GM19438 (cell line): ENCODE results near the gene ELL2.
"Not testable (repeated sequence)": the region's sequence is repeated elsewhere in the genome, so short reads cannot be mapped to it uniquely, and the experiment has no call there.

Source experiments
- ATAC-seq: cut with Tn5 transposase; IDR thresholded peaks from one replicate; pipeline ENCODE4 v1.9.1; 2021; ENCODE audit warnings: low read depth; ENCODE audit not compliant: unreplicated experiment

Gene ELL2

DNA sequence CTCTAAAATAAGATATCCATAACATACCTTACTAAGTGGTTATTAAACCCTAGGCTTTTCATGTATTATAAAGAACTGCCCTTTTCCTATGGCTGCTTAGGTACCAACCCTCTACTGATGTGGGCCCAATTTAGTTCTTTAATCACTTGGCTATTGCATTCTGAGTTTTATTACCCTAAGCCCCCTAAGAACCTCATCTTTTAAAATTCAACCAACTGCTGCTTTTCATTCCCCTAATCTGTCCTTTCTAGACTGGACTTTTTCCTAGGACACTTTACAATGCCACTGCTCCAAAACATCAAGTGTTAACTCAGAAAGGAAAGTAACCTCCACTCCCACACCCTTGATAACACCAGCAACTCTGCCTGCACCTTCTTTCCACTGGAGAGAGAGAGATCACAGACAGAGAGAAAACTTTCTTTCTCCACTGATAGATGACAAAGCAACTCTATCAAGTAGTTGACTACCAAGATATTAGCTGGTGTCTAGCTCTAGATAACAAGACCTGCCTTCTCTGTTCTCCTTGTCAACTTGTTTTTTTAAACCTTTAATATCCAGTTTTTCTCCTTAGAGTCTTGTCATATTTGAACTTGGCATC, 27.3 kb downstream of the ELL2 start:
- no peak for ATAC-seq

DNA sequence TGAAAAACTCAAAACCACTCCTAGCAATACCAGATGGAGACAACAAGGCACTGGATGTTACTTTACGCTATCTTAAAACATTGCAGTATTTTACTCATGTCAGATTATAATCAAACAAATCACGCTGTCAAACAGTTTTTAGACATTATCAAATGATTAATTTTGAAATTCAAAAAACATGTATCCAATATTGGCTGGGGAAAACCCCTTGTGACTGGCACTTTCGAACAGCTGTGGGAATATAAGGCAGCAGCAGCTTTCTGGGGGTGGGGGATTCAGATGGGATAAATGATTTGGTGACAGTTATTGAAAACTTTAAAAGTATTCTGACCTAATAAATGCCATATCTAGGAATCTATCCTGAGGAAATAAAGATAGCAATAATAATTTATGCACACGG, 28.7 kb downstream of the ELL2 start:
- ATAC-seq, result no peak

DNA sequence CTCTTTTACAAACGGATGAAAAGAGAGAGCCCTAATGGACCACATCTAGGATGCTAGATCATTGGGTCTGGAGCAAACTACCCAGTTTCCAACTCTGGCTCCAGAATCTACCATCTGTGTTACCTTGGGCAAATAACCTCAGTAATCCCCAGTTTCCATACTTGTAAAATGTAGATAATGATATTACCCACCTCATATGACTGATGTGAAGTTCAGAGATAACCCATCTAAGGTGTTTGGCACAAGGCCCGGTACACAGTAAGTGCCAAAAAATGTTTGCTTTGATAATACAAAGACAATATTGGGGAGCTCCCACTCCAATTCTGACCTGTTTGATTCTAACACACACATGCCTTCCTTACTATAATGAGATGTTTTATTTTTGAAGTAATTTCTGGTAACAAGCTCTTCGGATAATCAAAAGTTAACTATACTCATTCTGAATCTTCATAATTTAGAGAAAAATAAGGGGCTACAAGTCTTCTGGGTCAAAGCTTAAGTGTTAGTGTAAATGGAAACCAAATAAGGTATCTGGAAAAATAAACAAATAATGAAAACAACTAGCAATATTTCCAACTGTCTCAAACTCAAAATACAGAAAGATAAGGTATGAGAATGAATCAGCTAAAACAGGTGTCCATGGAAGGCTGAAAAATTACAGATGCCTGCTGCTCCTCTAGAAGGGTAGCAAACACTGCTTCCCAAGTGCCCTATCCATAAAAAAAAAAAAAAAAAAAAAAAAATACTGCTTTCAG, 30.4 kb downstream of the ELL2 start:
- ATAC-seq, result no peak

DNA sequence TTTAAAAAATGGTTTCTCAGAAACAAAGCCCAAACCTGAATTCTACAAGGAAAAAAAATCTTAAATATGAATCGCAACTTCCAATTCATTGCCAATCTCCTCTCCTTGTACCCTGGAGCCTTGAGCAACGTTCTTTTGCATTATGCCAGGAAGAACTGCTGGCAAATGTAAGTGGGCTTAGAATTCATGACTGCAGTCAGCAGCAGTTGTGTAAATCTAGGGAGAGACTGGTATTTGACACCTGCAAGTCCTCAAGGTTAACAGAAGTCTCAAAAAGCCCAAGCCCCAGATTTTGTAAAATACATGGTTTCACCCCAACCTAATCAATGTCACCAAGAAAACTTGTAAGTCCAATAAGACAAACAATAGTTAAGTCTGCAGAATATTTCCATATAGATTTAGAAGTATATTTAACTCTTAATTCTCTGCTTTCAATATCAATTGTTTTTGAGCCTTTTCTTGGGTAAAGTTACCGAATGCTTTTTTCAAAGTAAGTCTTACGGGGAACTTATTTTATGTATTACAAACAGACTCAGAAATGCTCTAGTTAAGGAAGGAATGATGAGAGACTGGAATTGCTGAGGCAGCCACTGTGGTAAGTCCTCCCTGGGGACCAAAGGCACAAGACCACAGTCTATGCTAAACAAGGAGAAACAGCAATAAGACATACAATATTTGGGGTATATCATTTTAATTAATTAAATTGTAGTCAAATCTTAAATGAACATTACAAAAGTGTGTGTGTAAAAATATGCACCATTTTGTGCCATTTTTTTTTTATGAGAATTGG, 31.3 kb downstream of the ELL2 start:
- ATAC-seq, result no peak

DNA sequence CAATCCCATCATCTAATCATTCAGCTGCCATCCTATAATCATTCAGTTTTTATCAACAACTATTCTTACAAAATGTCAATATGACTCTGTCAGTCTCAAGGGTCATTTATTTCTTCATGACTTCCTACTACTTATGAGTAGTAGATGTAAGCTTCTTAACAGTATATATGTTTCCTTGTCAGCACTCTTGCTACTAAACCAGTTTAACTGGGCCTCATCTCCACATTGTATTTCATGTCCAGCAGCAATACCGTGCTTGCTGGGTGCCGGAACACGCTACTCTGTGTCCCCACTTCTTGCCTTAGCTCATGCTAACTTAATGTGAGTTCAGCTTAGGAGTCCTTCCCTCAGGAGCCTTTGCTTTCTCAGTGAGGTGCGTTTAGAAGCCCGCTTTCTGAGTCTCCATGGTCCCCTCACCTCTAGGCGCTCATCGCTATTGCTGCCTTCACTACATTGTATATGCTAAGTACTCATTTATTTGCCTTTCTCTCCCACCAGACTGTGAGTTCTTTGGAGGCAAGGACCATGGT, 32.9 kb downstream of the ELL2 start:
- no peak for ATAC-seq

DNA sequence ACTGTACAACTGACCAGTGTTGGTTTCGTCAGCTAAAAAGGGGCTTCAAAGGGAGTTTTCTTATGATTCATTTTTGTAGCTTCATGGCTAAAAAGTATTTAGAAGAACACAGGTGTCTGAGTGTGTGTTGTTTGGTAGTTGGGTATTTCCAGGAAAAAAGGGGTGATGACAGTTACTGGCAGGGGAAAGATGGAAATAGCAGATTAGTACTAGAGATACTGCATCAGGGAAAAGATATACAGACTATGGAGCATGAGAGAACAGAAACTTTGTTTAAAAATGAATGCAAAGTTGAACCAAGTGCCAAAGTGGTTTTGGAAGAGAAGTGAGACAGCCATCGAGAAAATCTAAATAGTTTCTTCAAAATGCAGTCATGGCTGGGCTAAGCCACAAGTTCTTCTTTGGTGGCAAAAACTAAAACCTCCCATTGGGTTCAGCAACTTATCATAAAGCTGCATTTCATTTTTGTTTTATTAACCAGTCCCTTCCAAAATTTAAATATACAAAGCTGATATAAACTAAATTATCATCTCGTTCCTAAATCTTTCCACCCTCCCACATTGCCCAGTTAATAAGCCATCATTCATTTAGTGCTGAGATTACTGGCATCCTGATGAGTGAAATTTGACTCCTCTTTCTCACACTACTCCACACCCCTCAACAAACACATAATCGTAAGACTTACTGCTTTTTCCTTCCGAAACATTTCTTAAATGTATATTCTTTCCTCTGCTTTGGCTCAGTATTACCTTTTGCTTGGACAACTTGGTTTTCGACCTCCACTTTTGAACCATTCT, 33.5 kb downstream of the ELL2 start:
- ATAC-seq, result peak; percentile 45

DNA sequence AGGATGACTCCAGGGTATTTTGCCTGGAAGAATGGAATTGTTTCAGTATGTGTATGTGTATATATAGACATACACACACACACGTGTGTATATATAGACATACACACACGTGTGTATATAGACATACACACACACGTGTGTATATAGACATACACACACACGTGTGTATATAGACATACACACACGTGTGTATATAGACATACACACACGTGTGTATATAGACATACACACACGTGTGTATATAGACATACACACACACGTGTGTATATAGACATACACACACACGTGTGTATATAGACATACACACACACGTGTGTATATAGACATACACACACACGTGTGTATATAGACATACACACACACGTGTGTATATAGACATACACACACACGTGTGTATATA, 34.4 kb downstream of the ELL2 start:
- ATAC-seq, result not testable (repeated sequence)

DNA sequence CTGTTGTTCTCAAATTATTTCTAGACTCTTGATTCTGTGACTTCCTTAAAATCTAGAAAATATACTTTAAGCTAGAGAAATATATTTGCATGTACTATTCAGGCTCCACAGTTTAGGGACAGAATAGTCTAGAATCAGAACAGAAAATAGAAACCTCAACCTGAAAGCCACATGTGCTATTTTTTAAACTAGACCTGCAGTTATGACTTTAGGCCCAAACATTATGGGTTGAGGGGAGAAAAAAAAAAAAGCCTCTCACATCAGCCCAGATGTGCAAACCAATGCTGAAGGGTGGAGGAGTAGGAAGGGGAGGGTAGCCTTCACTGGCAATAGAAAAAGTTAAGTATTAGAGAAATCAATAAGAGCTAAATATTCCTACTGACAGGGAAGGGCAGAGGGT, 35.7 kb downstream of the ELL2 start:
- ATAC-seq, result peak; percentile 51

DNA sequence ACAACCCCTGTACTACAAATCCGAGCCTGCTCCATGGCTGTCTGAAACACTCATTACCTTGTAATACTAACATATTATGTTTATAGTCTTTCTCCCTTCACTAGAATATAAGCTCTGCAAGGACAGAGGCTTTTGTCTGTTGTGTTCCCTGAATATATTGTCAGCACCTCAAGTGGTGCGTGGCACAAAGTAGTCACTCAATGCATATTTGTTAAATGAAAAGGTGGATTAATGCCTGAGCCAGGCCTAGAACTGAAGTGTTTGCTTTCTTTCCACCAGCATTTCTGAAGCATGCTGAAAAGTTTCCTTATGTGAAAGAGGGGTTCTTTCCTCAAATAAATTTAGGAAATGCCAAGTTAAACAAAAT, 36.3 kb downstream of the ELL2 start:
- no peak for ATAC-seq

DNA sequence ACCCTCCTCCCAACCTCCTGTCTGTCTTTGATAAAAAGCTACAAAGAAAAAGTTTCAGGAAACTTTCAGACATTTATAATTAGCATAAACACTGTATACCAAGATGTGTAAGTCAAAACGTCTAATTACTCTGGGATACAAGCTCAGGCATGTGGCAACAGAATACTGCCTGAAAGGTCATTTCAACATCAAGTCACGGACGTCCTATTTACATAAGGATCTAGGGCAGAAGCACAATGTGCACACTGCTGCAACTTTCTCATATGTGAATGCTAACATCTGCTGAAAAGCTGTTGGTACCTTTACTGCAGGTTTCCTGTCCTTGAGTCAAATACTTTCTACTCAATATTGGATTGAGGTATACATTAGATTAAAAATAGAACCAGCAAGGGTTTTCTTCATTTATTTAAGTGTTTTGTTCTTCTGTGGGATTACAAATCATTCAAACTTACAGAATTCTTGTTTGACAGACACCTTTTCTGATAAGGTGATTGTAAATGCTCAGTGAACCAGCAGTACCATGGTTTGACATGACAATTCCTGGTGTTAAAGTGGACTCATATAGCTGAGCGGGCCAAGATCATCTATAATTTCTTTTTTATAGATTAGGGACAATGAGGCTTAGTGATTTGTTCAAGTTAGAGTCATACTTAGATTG, 36.8 kb downstream of the ELL2 start:
- peak; percentile 22 for ATAC-seq

DNA sequence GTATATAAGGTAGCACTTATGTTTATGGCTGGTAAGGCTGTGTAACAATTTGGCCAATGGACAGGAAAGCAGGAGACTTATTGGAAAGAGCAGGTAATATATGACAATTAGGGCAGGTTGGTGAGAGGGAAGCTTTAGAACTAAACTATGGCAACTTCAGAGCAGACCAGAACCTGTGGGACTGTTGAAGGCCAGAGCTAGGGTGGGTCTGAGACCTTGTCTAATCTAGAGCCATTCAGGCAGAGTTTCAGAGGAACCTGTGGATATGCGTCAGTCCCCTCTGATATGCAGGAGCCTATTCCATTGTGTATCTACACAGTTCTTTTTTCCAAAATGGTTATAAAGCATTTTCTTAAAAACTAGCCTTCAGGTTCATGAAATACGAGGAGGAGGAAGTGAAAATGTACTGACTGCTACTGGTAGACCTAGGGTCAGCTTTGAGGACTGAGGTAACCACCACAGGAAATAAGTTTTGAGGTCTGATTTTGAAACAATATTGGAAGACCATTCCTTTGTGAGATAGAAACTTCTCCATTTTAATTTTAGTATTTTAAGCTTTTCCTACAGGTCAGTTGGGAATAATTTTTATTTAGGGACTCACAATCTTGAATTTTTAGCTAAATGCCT, 37.6 kb downstream of the ELL2 start:
- peak; percentile 40 for ATAC-seq

DNA sequence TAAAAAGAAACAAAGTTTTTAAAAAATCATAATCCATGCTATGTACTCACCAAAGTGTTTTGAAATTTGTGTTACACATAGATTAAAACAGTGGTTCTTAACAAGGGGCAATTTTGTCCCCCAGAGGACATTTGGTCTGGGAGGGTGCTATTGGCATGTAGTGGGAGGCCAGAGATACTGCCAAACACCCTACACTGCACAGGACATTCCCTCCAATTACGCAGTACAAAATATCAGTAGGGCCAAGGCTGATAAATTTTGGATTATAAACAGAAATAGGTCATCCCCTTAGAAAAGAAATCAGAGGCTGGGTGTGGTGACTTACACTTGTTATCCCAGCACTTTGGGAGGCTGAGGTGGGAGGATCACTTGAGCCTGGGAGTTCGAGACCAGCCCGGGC, 38.9 kb downstream of the ELL2 start:
- no peak for ATAC-seq

DNA sequence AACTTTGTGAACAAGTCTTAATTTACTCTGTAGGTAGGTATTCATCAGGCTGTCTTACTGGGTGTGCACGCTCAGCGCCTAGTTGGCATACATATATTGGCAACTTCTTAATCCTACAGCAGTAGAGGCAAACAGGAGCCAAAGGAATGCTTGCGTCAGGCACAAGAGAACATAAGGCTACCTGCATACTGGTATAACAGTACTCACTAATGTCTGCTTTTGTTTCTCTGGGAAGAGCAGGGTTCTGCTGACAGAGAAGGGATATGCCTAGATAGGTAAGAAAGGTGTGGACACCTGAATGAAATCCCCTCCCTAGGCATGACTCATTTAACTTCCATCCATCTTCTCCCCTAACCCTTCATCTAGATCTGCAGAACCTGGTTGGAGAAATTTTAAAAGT, 40.1 kb downstream of the ELL2 start:
- no peak for ATAC-seq

DNA sequence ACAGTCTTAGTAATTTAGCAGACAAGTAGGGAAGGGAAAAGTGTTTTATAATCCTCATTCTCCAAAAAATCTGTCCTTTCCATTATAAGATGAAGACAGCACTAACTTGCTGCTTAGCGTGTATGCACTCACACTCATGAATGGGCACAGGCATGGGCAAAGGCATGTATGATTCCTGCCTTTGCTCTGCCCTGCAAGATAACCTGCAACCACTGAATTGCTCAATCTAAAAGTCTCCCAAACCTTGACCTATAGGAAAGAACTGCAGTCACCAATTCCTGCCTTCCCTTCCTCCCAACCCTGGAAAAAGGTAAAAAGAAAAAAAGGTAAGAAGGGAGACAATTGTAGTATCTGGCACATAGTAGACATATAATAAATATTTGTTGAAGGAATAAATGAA, 40.8 kb downstream of the ELL2 start:
- no peak for ATAC-seq

DNA sequence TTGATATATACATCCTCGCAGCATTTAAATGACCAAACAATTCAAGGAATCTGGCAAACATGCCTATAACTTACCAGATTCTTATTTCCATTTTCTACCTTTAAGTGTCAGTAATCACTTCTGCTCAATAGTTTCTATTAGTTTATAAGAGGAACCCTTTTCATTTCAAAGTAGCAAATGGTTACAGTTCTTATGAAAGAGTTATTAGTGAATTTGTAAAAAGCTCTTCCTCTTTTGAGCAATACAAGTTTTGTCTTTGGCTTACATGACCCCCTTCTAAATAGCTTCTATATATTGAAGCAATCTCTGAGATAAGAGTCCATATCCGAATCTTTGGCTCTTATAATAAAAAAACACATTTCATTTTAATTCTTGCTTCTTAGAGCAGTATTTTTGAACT, 42.0 kb downstream of the ELL2 start:
- no peak for ATAC-seq

DNA sequence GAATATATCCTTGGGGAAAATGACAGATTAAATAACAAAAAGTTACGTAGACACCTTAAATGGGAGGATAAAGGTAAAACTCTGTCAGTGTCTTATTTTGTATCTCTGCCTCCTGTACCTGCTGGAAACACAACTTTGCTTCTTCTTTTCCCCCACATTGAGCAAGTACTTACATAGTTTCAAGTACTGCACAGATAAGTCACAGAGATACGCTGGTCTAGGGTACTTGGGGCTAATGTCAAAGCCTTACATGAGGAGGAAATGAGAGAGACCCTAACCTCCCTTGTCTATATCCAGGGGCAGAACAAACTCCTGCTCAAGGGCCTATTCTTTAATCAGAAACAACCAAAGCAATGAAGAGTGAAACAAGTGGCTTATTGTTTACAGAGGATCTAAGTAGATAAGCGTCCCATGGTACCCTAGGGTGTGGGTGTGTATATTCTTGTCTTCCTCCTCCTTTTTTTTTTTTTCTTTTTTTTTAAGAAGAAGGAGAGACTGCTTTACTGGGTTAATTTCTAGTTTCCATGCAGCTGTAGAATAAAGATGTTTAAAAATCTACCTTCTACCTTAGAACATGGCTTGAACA, 43.1 kb downstream of the ELL2 start:
- ATAC-seq, result no peak

DNA sequence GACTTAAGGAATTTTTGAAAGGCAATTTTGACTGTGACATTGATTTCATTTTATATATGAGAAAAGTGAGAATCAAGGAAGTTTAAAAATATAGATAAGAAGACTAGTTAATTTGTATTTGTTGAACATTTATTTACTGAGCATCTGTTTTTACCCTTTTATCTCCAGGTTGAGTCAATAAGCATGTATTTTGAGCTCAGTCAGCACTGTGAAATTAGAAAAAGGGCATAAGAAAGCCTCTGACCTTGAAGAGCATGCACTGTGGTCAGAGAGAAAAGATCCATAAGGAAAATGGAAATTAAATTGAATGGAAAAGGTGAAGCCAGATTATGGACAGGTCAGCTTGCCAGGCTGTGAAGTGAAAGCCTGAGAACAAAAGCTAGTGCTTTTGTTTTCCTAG, 44.4 kb downstream of the ELL2 start:
- no peak for ATAC-seq

DNA sequence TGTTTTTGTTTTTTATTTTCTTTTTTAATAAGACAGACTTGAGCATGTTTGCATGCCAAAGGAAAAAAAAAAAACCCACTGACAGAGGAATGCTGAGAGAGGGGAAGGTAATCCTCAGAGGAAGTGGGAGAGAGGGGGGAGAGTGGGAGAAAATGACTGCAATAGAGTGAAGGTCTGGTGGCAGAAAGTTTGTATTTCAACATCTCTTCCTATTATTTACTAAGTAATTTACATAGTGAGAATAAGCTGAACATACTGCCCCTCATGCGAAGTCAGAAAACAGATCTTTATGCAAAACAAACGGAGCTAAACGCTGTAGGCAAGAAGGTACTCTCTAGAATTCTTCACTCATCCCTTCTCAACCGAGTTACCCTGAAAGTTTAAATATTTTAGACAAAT, 45.0 kb downstream of the ELL2 start:
- no peak for ATAC-seq

DNA sequence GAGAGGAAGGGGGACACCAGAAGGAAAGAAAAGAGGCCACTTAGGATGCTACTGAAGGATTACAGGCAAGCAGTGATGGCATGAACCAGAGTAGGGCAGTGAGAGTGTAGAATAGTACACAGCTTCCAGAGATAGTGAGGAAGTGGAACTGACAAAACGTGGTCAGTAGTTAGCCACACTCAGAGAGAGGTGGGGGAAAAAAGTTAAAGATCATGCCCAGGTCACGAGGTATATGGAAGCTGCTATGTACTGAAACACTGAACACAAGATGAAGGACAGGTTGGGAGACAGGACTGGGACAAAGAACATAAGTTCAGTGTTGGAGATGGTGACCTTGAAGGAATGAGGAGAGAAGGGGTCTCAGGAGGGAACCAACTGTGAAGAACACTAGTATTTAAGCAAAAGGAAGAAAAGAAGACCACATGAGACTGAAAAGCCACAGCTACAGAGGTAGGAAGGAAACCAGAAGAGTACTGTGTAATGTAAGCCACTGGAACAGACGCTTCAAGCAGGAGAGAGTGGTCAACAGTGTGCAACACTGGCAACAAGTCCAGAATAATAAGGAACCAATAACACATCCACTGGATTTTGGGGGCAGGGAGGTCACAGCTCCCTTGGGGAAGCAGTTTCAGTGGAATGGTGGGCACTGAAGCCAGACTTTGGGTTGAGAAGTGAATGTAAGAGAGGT, 45.5 kb downstream of the ELL2 start:
- peak; percentile 62 for ATAC-seq
